K562 (cell line): ENCODE measurements around the gene SURF6. TPM values are rescaled to one million over a fixed set of nuclear protein-coding genes. Genes with fewer than 3 reads are reported as not detected.
A peak's percentile ranks its signal among the peaks of the same experiment; 100 is the strongest.

Source experiments
- ATF6 ChIP-seq: sonication (generic); formaldehyde crosslinking; IDR thresholded peaks from 2 replicates; pipeline ENCODE4 v1.4.0; 2020; ENCODE audit warnings: mild to moderate bottlenecking, missing genetic modification reagents
- CLOCK ChIP-seq: fragments of 250-450 bp; sonication (Bioruptor Pico); IDR thresholded peaks from 2 replicates; pipeline ENCODE4 v1.4.0; 2020; ENCODE audit warnings: mild to moderate bottlenecking, moderate library complexity, borderline replicate concordance
- EGR1 ChIP-seq: fragments of 450-650 bp; conservative IDR thresholded peaks from 2 replicates; pipeline ENCODE4 v1.6.1; 2017; ENCODE audit warnings: mild to moderate bottlenecking
- ELF1 ChIP-seq: fragments of 200-800 bp; sonication (Bioruptor generic); IDR thresholded peaks from 2 replicates; pipeline ENCODE4 v1.6.1; 2016; ENCODE audit warnings: missing genetic modification characterization, missing compliant biosample characterization
- ESRRB ChIP-seq: fragments of 250-450 bp; sonication (Bioruptor Pico); IDR thresholded peaks from 2 replicates; pipeline ENCODE4 v1.5.0; 2020; ENCODE audit warnings: mild to moderate bottlenecking, moderate library complexity, borderline replicate concordance
- HDAC3 ChIP-seq: fragments of 450-650 bp; IDR thresholded peaks from 2 replicates; pipeline ENCODE4 v1.6.1; 2018; ENCODE audit warnings: borderline replicate concordance, mild to moderate bottlenecking, moderate library complexity; ENCODE audit not compliant: partially characterized antibody
- PKNOX1 ChIP-seq: fragments of 450-650 bp; IDR thresholded peaks from 2 replicates; pipeline ENCODE4 v1.6.1; 2016
- POLR2A ChIP-seq: fragments of 450-650 bp; conservative IDR thresholded peaks from 2 replicates; pipeline ENCODE4 v1.6.1; 2016
- PRDM10 ChIP-seq: fragments of 450-650 bp; IDR thresholded peaks from 2 replicates; pipeline ENCODE4 v1.6.1; 2018; ENCODE audit not compliant: partially characterized antibody
- SIN3B ChIP-seq: fragments of 450-650 bp; IDR thresholded peaks from 2 replicates; pipeline ENCODE4 v1.6.1; 2017; ENCODE audit warnings: low read depth, mild to moderate bottlenecking, moderate library complexity
- U2AF1 ChIP-seq: fragments of 200-400 bp; formaldehyde crosslinking; optimal IDR thresholded peaks from 2 replicates; pipeline ENCODE3; 2017; ENCODE audit warnings: mild to moderate bottlenecking, low read depth, low read length, moderate library complexity
- ZMIZ1 ChIP-seq, 2 experiments: fragments of 150-350 bp in 1 of 2; IDR thresholded peaks; 2 replicates each; pipeline ENCODE4 v1.6.1; 2012 to 2016; ENCODE audit warnings: low read depth in 2 of 2, low read length in 2 of 2, mild to moderate bottlenecking in 1 of 2, moderate library complexity in 1 of 2
- ZNF324 ChIP-seq: fragments of 250-450 bp; sonication (Bioruptor Pico); IDR thresholded peaks from 2 replicates; pipeline ENCODE4 v1.4.0; 2020; ENCODE audit warnings: mild to moderate bottlenecking
- polyA plus RNA-seq, 8 experiments: library from polyadenylated mRNA; depleted of rRNA in 4 of 8; stranded (reverse) in 5 of 8; unstranded in 3 of 8; fragments of >200 nt; fragmentation: Nextera tagmentation in 2 of 8; fragmentation: Illumina TruSeq in 1 of 8; extraction: Ambion mirVana in 2 of 8; extraction: Trizol in 1 of 8; gene quantifications; 2 replicates each; pipeline versions ENCODE4 v1.2.1 to v1.2.3, GENCODE V29; 2011 to 2014; ENCODE audit warnings: inconsistent platforms in 1 of 8, missing spikeins in 1 of 8
- total RNA-seq, 7 experiments: library from RNA; depleted of rRNA in 6 of 7; stranded (reverse); fragments of >200 nt in 6 of 7; fragmentation: Illumina TruSeq in 2 of 7; extraction: Trizol in 2 of 7; gene quantifications; 2 replicates each; pipeline versions ENCODE4 v1.2.1 to v1.2.3, GENCODE V29; 2011 to 2021; ENCODE audit warnings: low replicate concordance in 1 of 7

Gene SURF6
- total and polyA plus RNA-seq, 9 of the 15 experiments (the other 6 are each of a cell fraction or from before 2014, with no cell fraction given) = 1.4 to 68.3 (median 14.7) TPM

- TF ChIP-seq U2AF1 = no peak
- no peak for TF ChIP-seq PRDM10
- peak in 1 of 2 experiments; percentile 11; a peak in 1 of 4 replicates for TF ChIP-seq ZMIZ1 (IDR thresholded peaks at IDR 0.05; ENCODE audit: low read depth in 2 of 2, low read length in 2 of 2)
- no peak for TF ChIP-seq CLOCK (CRISPR knock-in tag)
- TF ChIP-seq HDAC3 = no peak
- no peak for TF ChIP-seq ZNF324
- no peak for TF ChIP-seq ATF6 (CRISPR knock-in tag)
- peak; percentile 86 for TF ChIP-seq POLR2A
- no peak for TF ChIP-seq EGR1
- TF ChIP-seq PKNOX1 = peak; percentile 56
- TF ChIP-seq ESRRB (CRISPR knock-in tag) = no peak
- no peak for TF ChIP-seq SIN3B
- peak; percentile 29; the same call in 1 of the 2 replicates for TF ChIP-seq ELF1 (tag)
Measured at GRCh38 chr9:133351908-133352634, 16.1 kb upstream of the SURF6 start (continued).
